ENCODE results near the gene POC5. TPM values are rescaled to one million over a fixed set of nuclear protein-coding genes. Genes with fewer than 3 reads are reported as not detected.

Gene POC5
- total RNA-seq, 1 donor from 2014 or later, result 2.7 TPM

DNA sequence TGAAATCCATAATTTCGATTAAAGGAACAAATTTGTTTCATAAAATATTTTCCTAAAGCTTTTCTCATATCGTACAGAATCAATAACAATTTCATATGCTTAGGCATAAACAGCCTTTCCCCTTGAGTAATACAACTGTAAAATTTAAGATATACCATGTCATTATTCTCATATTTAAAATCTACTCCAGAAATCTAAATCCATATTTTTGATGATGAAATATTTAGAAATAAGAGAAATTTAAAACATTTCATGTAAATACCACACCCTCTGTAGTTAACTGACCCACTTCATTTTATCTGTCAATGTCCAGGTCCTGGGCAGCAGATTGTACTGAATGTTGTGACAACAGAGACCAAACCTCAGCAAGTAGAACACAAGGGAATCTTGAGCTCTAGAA lies 5.1 kb downstream of the POC5 start:
- Histone ChIP-seq H3K27ac (replicated peaks) (no peak overlapping the region), H3K4me3 (no peak overlapping the region), H3K4me1 (peaks cover 17% of the 10 kb centered on the region), H3K27me3 (ENCODE audit: low read depth) (no peaks in the 10 kb centered on the region), H3K36me3 (peaks cover 13% of the 10 kb centered on the region), H3K9me3 (replicated peaks) (no peaks in the 10 kb centered on the region)
- intact Hi-C loops (cut with micrococcal nuclease), result no loop called here
- TF ChIP-seq, protein P1, sequence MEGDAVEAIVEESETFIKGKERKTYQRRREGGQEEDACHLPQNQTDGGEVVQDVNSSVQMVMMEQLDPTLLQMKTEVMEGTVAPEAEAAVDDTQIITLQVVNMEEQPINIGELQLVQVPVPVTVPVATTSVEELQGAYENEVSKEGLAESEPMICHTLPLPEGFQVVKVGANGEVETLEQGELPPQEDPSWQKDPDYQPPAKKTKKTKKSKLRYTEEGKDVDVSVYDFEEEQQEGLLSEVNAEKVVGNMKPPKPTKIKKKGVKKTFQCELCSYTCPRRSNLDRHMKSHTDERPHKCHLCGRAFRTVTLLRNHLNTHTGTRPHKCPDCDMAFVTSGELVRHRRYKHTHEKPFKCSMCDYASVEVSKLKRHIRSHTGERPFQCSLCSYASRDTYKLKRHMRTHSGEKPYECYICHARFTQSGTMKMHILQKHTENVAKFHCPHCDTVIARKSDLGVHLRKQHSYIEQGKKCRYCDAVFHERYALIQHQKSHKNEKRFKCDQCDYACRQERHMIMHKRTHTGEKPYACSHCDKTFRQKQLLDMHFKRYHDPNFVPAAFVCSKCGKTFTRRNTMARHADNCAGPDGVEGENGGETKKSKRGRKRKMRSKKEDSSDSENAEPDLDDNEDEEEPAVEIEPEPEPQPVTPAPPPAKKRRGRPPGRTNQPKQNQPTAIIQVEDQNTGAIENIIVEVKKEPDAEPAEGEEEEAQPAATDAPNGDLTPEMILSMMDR (IDR thresholded peaks at IDR 0.05; ENCODE audit: borderline replicate concordance), result no peak
- DNase-seq, result no peak

DNA sequence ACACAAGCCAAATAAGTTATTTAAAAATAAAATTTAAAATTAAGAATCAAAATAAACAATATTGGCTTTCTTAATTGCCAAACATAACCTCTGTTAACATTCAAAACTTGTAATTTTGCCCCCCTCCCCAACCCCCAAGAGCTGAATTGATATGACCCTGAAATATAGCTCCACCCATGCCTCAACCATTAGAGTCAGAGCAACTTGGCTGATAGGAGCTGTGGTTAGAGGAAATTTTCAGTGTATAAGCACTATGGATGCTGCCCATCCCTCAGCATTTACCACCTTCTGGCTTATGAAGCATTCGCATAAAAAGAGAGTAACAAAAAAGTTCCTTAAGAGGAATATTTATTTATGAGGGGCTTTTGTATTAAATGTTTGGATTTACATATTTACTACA lies 6.1 kb downstream of the POC5 start:
- TF ChIP-seq, protein P1 (IDR thresholded peaks at IDR 0.05; ENCODE audit: borderline replicate concordance), result no peak
- peaks cover 7% of the 10 kb centered on the region for H3K4me1 ChIP-seq
- intact Hi-C loops (cut with micrococcal nuclease), result no loop called here
- H3K27me3 ChIP-seq (ENCODE audit: low read depth), result no peaks in the 10 kb centered on the region
- DNase-seq, result no peak
- no peaks in the 10 kb centered on the region for H3K9me3 ChIP-seq (replicated peaks)
- H3K4me3 ChIP-seq, result no peak overlapping the region
- peaks cover 13% of the 10 kb centered on the region for H3K36me3 ChIP-seq
- H3K27ac ChIP-seq (replicated peaks), result no peak overlapping the region

DNA sequence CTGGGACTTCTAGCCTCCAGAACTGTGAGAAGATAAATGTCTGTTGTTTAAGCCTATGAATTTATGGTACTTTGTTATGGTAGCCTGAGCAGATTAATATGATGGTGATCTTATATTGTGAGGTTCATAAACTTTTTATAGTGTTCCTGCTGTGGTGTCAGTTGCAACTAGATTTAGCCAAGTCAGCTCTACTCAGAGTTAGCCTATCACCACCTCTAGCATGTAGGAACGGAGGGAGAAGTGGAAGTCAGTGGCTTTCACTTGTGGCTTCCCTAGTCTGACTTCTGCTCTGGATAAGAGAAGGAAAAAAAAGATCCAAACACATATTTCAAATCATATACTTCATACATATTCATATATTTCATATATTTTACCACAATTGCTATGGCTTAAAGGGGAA lies 6.6 kb downstream of the POC5 start:
- no peak overlapping the region for H3K27ac ChIP-seq (replicated peaks)
- no peaks in the 10 kb centered on the region for H3K27me3 ChIP-seq (ENCODE audit: low read depth)
- TF ChIP-seq, protein P1 (IDR thresholded peaks at IDR 0.05; ENCODE audit: borderline replicate concordance), result no peak
- H3K36me3 ChIP-seq, result peaks cover 13% of the 10 kb centered on the region
- H3K4me3 ChIP-seq, result no peak overlapping the region
- no peak for DNase-seq
- H3K9me3 ChIP-seq (replicated peaks), result no peaks in the 10 kb centered on the region
- H3K4me1 ChIP-seq, result peaks cover 2% of the 10 kb centered on the region
- intact Hi-C loops (cut with micrococcal nuclease), result no loop called here

DNA sequence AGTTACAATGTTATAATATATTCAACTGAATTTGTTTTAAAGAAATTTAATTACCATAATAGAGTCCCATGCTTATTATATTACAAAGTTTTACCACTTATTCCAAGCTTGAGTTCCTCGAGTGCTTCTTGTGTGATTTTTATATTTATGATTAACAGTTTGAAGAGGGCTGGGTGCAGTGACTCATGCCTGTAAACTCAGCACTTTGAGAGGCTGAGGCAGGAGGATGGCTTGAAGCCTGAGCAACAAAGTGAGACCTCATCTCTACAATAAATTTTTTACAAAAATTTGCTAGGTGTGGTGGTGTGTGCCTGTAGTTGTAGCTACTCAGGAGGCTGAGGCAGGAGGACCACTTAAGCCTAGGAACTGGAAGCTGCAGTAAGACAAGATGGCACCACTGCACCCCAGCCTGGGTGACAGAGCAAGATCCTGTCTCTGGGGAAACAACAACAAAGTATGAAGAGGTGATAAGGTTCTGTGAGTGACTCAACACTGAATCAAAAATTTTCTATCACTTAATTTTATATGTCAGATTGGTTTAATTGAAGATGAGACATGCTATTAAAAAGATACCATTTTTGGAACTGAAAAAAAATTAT lies 9.2 kb downstream of the POC5 start:
- TF ChIP-seq, protein P1 (IDR thresholded peaks at IDR 0.05; ENCODE audit: borderline replicate concordance), result no peak
- no peaks in the 10 kb centered on the region for H3K4me1 ChIP-seq
- no peaks in the 10 kb centered on the region for H3K9me3 ChIP-seq (replicated peaks)
- H3K36me3 ChIP-seq, result peaks cover 29% of the 10 kb centered on the region
- H3K4me3 ChIP-seq, result no peak overlapping the region
- intact Hi-C loops (cut with micrococcal nuclease), result no loop called here
- H3K27ac ChIP-seq (replicated peaks), result no peak overlapping the region
- H3K27me3 ChIP-seq (ENCODE audit: low read depth), result no peaks in the 10 kb centered on the region
- DNase-seq, result no peak

DNA sequence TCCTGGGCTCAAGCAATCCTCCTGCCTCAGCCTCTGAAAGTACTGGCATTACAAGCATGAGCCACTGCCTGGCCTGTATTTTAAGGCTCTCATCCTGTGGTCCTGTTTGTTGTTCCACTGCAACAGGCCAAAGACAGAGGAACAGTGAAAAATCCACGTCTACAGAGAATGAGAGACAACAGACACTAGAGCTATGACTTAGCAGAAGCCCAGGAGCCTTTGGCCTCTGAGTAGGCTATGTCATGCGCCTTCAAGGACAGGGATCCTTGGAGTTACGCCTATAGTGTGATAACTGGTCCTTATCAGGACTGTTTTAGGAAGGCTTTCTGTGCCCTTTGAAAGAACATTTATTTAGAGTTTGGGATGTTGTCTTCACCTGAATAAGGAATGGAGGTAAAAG lies 10.5 kb downstream of the POC5 start:
- intact Hi-C loops (cut with micrococcal nuclease), result no loop called here
- Histone ChIP-seq H3K4me3 (no peak overlapping the region), H3K4me1 (no peaks in the 10 kb centered on the region), H3K36me3 (peaks cover 37% of the 10 kb centered on the region), H3K27ac (replicated peaks) (no peak overlapping the region), H3K27me3 (ENCODE audit: low read depth) (no peaks in the 10 kb centered on the region), H3K9me3 (replicated peaks) (no peaks in the 10 kb centered on the region)
- DNase-seq, result no peak
- TF ChIP-seq, protein P1 (IDR thresholded peaks at IDR 0.05; ENCODE audit: borderline replicate concordance), result no peak

Data from left ventricle myocardium inferior (tissue), 1 donor.